Activated CD8-positive, alpha-beta memory T cell treated with anti-CD3 and anti-CD28 coated beads for 24 hours (primary cell): Measurements from ENCODE around the gene TERT.

Experiments used
- DNase-seq: peaks from one replicate; pipeline ENCODE4 v3.0.0-alpha.2; 2020

The TERT gene

GRCh38 chr5:1317921-1318565 is 23.2 kb upstream of the TERT start:
- no peak for DNase-seq

- no peak for DNase-seq
Measured at GRCh38 chr5:1316588-1317340, 21.9 kb upstream of the TERT start.

- DNase-seq, result peak; percentile 78
Measured at GRCh38 chr5:1315709-1316587, 21.1 kb upstream of the TERT start.

- DNase-seq, result no peak
Measured at GRCh38 chr5:1315018-1315708, 20.3 kb upstream of the TERT start.

GRCh38 chr5:1314564-1314982 is 19.7 kb upstream of the TERT start:
- DNase-seq, result no peak

- no peak for DNase-seq
Measured at GRCh38 chr5:1312993-1313833, 18.3 kb upstream of the TERT start.

GRCh38 chr5:1312206-1312605 is 17.3 kb upstream of the TERT start:
- DNase-seq, result no peak

- no peak for DNase-seq
Measured at GRCh38 chr5:1311439-1312055, 16.7 kb upstream of the TERT start.

GRCh38 chr5:1310118-1310517 is 15.2 kb upstream of the TERT start:
- DNase-seq, result no peak

- no peak for DNase-seq
Measured at GRCh38 chr5:1304033-1304432, 9.2 kb upstream of the TERT start.

GRCh38 chr5:1302258-1302657 is 7.4 kb upstream of the TERT start:
- no peak for DNase-seq

GRCh38 chr5:1300581-1301083 is 5.8 kb upstream of the TERT start:
- no peak for DNase-seq

GRCh38 chr5:1299961-1300360 is 5.1 kb upstream of the TERT start:
- no peak for DNase-seq

- no peak for DNase-seq
Measured at GRCh38 chr5:1299511-1299850, 4.6 kb upstream of the TERT start.

- no peak for DNase-seq
Measured at GRCh38 chr5:1298723-1299510, 4.0 kb upstream of the TERT start.

GRCh38 chr5:1298067-1298551 is 3.2 kb upstream of the TERT start:
- DNase-seq, result no peak

- DNase-seq, result peak; percentile 41
Measured at GRCh38 chr5:1297243-1297642, 2.4 kb upstream of the TERT start.

GRCh38 chr5:1295650-1296037 is 776 bp upstream of the TERT start:
- no peak for DNase-seq

- no peak for DNase-seq
Measured at GRCh38 chr5:1294206-1294834, 548 bp downstream of the TERT start.
